GM18511 (cell line): ENCODE measurements around the gene AHSG.
"Not testable (repeated sequence)": the region's sequence is repeated elsewhere in the genome, so short reads cannot be mapped to it uniquely, and the experiment has no call there.

Source experiments
- ATAC-seq: cut with Tn5 transposase; IDR thresholded peaks from one replicate; pipeline ENCODE4 v1.9.1; 2021; ENCODE audit warnings: mild to moderate bottlenecking, moderate library complexity; ENCODE audit not compliant: unreplicated experiment

Gene AHSG

GRCh38 chr3:186614597-186615483, 2.0 kb downstream of the AHSG start:
- ATAC-seq = peak; percentile 61

GRCh38 chr3:186616299-186616617, 3.4 kb downstream of the AHSG start:
- ATAC-seq = no peak

GRCh38 chr3:186617036-186617946, 4.4 kb downstream of the AHSG start:
- ATAC-seq = peak; percentile 94

GRCh38 chr3:186618318-186618938, 5.6 kb downstream of the AHSG start:
- ATAC-seq = no peak

- ATAC-seq = no peak
Observed at GRCh38 chr3:186619787-186620212, 6.9 kb downstream of the AHSG start.

- ATAC-seq = no peak
Observed at GRCh38 chr3:186620213-186621092, 7.6 kb downstream of the AHSG start.

- ATAC-seq = no peak
Observed at GRCh38 chr3:186621894-186622650, 9.2 kb downstream of the AHSG start.

- ATAC-seq = no peak
Observed at GRCh38 chr3:186622651-186623310, 9.9 kb downstream of the AHSG start.

- ATAC-seq = no peak
Observed at GRCh38 chr3:186624598-186624997, 11.7 kb downstream of the AHSG start.

GRCh38 chr3:186625600-186626042, 12.8 kb downstream of the AHSG start:
- ATAC-seq = no peak

- no peak for ATAC-seq
Observed at GRCh38 chr3:186626254-186626847, 13.5 kb downstream of the AHSG start.

GRCh38 chr3:186627852-186628414, 15.1 kb downstream of the AHSG start:
- no peak for ATAC-seq

GRCh38 chr3:186628756-186629155, 15.9 kb downstream of the AHSG start:
- no peak for ATAC-seq

- no peak for ATAC-seq
Observed at GRCh38 chr3:186630950-186631641, 18.2 kb downstream of the AHSG start.

- ATAC-seq = no peak
Observed at GRCh38 chr3:186633481-186633880, 20.6 kb downstream of the AHSG start.

GRCh38 chr3:186634207-186634606, 21.3 kb downstream of the AHSG start:
- ATAC-seq = not testable (repeated sequence)

- no peak for ATAC-seq
Observed at GRCh38 chr3:186635532-186635931, 22.7 kb downstream of the AHSG start.

GRCh38 chr3:186636536-186636935, 23.7 kb downstream of the AHSG start:
- ATAC-seq = no peak
